Adrenal gland (tissue), 12 donors: ENCODE results near the gene DR1. TPM values are rescaled to one million over a fixed set of nuclear protein-coding genes. Genes with fewer than 3 reads are reported as not detected.

ENCODE experiments used
- DNase-seq, 7 donors: peaks; one replicate each; pipeline ENCODE4 v3.0.0-alpha.2; 2019 to 2020
- H3K27ac ChIP-seq, 5 donors: fragments of 200-600 bp; sonication (generic) in 4 of 5; 1 replicate in 3 of 5; 2 replicates in 2 of 5; pipeline versions ENCODE4 v1.5.1 to v1.8.0; 2016 to 2020; ENCODE audit warnings: mild to moderate bottlenecking in 1 of 5
- H3K27me3 ChIP-seq: fragments of 200-600 bp; 2 replicates; pipeline ENCODE4 v1.8.0; 2021
- H3K36me3 ChIP-seq, 2 donors: fragments of 200-600 bp; replicated peaks in 1 of 2; 1 replicate in 1 of 2; 2 replicates in 1 of 2; pipeline versions ENCODE4 v1.5.1 to v1.8.0; 2018 to 2022
- H3K4me1 ChIP-seq, 2 donors: fragments of 200-600 bp; replicated peaks in 1 of 2; 1 replicate in 1 of 2; 2 replicates in 1 of 2; pipeline versions ENCODE4 v1.5.1 to v1.8.0; 2018 to 2021
- H3K4me3 ChIP-seq, 4 donors: fragments of 200-600 bp; sonication (generic) in 3 of 4; one replicate each; pipeline ENCODE4 v1.5.1; 2016 to 2018
- H3K9me3 ChIP-seq, 3 donors: fragments of 200-600 bp; sonication (generic) in 1 of 3; replicated peaks in 1 of 3; 1 replicate in 2 of 3; 2 replicates in 1 of 3; pipeline versions ENCODE4 v1.5.1 to v1.8.0; 2016 to 2021
- POLR2A ChIP-seq, 2 donors: fragments of 450-650 bp; IDR thresholded peaks; one replicate each; pipeline ENCODE4 v1.6.1; 2017; ENCODE audit warnings: antibody characterized with exemption in 2 of 2, mild to moderate bottlenecking in 2 of 2, moderate library complexity in 1 of 2
- WGBS, 4 donors: extraction: QIAGEN DNeasy Blood & Tissue Kit in 2 of 4; methylation state at CpG; one replicate each; pipeline versions ENCODE4 v1.1.5 to v1.1.7; 2013 to 2017; 5-methylcytosine and 5-hydroxymethylcytosine counted together
- intact Hi-C, 2 donors: fragments of 100-400 bp; cut with DNase I; formaldehyde crosslinking; loops; one replicate each; pipeline versions ENCODE4 v1.14.1 to v1.15.0; 2022 to 2023
- polyA plus RNA-seq, 3 donors: library from polyadenylated mRNA; stranded (reverse); fragments of 200-250 nt in 2 of 3; fragments of 350-450 nt in 1 of 3; fragmentation: Illumina TruSeq in 1 of 3; extraction: RNeasy Lipid Tissue Mini Kit (QIAGEN cat#74804) in 1 of 3; gene quantifications; one replicate each; pipeline ENCODE4 v1.2.3, GENCODE V29; 2013 to 2014
- total RNA-seq, 9 donors: library from RNA; depleted of rRNA in 4 of 9; stranded (reverse); fragments of >200 nt in 4 of 9; fragments of 120-200 nt in 1 of 9; fragmentation: NEBNext Ultra II Directional in 1 of 9; extraction: Animal tissue kit (Norgen Biotek cat#: 25700) in 1 of 9; gene quantifications; one replicate each; pipeline versions ENCODE4 v1.1.0 to v1.2.4, GENCODE V29; 2013 to 2023
- TF ChIP-seq, protein P1 (sequence below), 6 experiments: fragments of 450-650 bp in 4 of 6; fragments of 200-600 bp in 2 of 6; sonication (generic) in 1 of 6; IDR thresholded peaks; 1 replicate in 5 of 6; 2 replicates in 1 of 6; pipeline versions ENCODE4 v1.5.1 to v1.8.0; 2016 to 2021; ENCODE audit warnings: antibody characterized with exemption in 6 of 6, mild to moderate bottlenecking in 2 of 6, moderate library complexity in 1 of 6
- donor health status: healthy with polysubstance abuse.
- donor health status: Bipolar disorder and iron deficiency.
- donor health status: DM: yes; HTN: yes; CAD: no.
- donor health status: DM: no; HTN: no; CAD: no.
- donor health status: DM: no; HTN: no; CAD: no.
- donor health status: DM: yes; HTN: yes; CAD: no.

DR1 gene
- total and polyA plus RNA-seq, 12 donors: 3.9 to 72.0 (median 34.2) TPM

DNA sequence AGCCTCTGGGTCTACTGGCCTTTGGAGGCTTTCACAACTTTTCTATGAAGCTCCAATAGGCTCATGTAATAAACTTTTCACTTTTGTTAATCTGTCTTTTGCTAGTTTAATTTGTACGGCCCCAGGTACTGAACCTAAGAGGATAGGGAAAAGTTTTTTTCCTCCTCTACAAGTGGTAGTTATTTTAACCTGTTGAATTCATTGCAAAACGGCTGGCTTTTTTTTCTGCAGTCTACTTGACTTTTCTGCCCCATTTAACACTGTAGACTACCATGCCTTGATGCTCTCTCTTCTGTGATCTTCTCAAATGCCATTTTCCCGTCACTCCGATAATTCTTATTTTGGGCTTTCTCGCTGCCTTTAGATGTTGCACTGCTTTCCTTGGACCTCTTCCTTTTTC, 43.6 kb upstream of the DR1 start:
- H3K9me3 ChIP-seq: no peaks in the 10 kb centered on the region
- no peak overlapping the region for H3K4me3 ChIP-seq
- H3K4me1 ChIP-seq: no peaks in the 10 kb centered on the region
- intact Hi-C loops: loop anchor here (10.0 kb wide), 2 partner anchors 123 to 543 kb away; no protein-coding TSS in a partner anchor
- TF ChIP-seq, protein P1, sequence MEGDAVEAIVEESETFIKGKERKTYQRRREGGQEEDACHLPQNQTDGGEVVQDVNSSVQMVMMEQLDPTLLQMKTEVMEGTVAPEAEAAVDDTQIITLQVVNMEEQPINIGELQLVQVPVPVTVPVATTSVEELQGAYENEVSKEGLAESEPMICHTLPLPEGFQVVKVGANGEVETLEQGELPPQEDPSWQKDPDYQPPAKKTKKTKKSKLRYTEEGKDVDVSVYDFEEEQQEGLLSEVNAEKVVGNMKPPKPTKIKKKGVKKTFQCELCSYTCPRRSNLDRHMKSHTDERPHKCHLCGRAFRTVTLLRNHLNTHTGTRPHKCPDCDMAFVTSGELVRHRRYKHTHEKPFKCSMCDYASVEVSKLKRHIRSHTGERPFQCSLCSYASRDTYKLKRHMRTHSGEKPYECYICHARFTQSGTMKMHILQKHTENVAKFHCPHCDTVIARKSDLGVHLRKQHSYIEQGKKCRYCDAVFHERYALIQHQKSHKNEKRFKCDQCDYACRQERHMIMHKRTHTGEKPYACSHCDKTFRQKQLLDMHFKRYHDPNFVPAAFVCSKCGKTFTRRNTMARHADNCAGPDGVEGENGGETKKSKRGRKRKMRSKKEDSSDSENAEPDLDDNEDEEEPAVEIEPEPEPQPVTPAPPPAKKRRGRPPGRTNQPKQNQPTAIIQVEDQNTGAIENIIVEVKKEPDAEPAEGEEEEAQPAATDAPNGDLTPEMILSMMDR (IDR thresholded peaks at IDR 0.05): no peak
- no peak for TF ChIP-seq POLR2A (IDR thresholded peaks at IDR 0.05)
- no peak overlapping the region for H3K27ac ChIP-seq
- H3K27me3 ChIP-seq: no peaks in the 10 kb centered on the region
- no peak for DNase-seq
- 81 to 83% (median 82%) methylated on average over 5 of the region's 5 CpGs for WGBS, 4 donors
- H3K36me3 ChIP-seq: no peaks in the 10 kb centered on the region

- Histone ChIP-seq H3K27me3 (no peaks in the 10 kb centered on the region), H3K9me3 (no peaks in the 10 kb centered on the region), H3K27ac (no peak overlapping the region), H3K4me1 (no peaks in the 10 kb centered on the region), H3K36me3 (no peaks in the 10 kb centered on the region), H3K4me3 (no peak overlapping the region)
- intact Hi-C loops: loop anchor here (10.0 kb wide), 2 partner anchors 120 to 540 kb away; no protein-coding TSS in a partner anchor
- peak; percentile 36 to 73 (median 55) for DNase-seq
- 27 to 35% (median 32%) methylated on average over 2 of the region's 2 CpGs for WGBS, 4 donors
- TF ChIP-seq, protein P1 (IDR thresholded peaks at IDR 0.05): peak; percentile 76 to 94 (median 84)
- TF ChIP-seq POLR2A (IDR thresholded peaks at IDR 0.05): no peak
These were observed 41.0 kb upstream of the DR1 start for GRCh38 chr1:93304716-93305138.

DNA sequence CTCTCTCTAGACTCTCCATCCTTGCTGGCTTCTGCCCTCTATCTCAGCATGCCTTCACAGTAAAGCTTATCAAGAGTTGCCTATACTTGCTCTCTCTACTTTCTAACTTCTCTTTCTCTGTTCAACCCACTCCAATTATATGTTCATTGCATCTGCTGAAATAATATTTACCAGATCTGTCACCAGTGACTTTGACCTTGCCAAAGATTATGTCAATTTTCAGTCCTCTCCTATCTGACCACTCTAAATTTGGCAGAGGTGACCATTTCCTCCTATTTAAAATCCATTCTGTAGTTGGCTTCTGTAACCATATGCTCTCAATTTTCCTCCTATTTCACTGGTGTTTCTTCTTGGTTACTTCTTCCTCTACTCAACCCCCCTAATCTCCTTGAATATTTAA, 38.8 kb upstream of the DR1 start:
- DNase-seq: no peak
- Histone ChIP-seq H3K4me3 (no peak overlapping the region), H3K27me3 (no peaks in the 10 kb centered on the region), H3K4me1 (no peaks in the 10 kb centered on the region), H3K9me3 (no peaks in the 10 kb centered on the region), H3K27ac (no peak overlapping the region), H3K36me3 (no peaks in the 10 kb centered on the region)
- intact Hi-C loops: loop anchor here (10.0 kb wide), 2 partner anchors 118 to 538 kb away; no protein-coding TSS in a partner anchor
- no peak for TF ChIP-seq POLR2A (IDR thresholded peaks at IDR 0.05)
- TF ChIP-seq, protein P1 (IDR thresholded peaks at IDR 0.05): no peak

GRCh38 chr1:93313026-93313425, 32.7 kb upstream of the DR1 start:
- no peak for DNase-seq
- intact Hi-C loops: no loop called here
- H3K36me3 ChIP-seq: no peaks in the 10 kb centered on the region
- 71 to 84% (median 72%) methylated on average over 4 of the region's 4 CpGs for WGBS, 4 donors
- no peak overlapping the region for H3K27ac ChIP-seq
- no peak for TF ChIP-seq POLR2A (IDR thresholded peaks at IDR 0.05)
- TF ChIP-seq, protein P1 (IDR thresholded peaks at IDR 0.05): no peak
- no peak overlapping the region for H3K4me3 ChIP-seq
- no peaks in the 10 kb centered on the region for H3K27me3 ChIP-seq
- H3K9me3 ChIP-seq: no peaks in the 10 kb centered on the region
- no peaks in the 10 kb centered on the region for H3K4me1 ChIP-seq
